GM21619 (cell line): ENCODE measurements around the gene RGS19.
"Not testable (repeated sequence)": the region's sequence is repeated elsewhere in the genome, so short reads cannot be mapped to it uniquely, and the experiment has no call there.

Experiments
- ATAC-seq: cut with Tn5 transposase; IDR thresholded peaks from one replicate; pipeline ENCODE4 v1.9.1; 2021; ENCODE audit not compliant: unreplicated experiment

Gene RGS19

GRCh38 chr20:64079273-64080012, at the start of gene RGS19:
Gene RGS19, minus strand, starts transcription at chr20:64079518. Its CDS starts 2,632 bp downstream, at chr20:64076886.
- peak; percentile 36 for ATAC-seq

GRCh38 chr20:64123517-64123916, 44.2 kb upstream of the RGS19 start:
- not testable (repeated sequence) for ATAC-seq

- ATAC-seq: not testable (repeated sequence)
Measured at GRCh38 chr20:64122927-64123326, 43.6 kb upstream of the RGS19 start.

- no peak for ATAC-seq
Measured at GRCh38 chr20:64121586-64121985, 42.3 kb upstream of the RGS19 start.

- no peak for ATAC-seq
Measured at GRCh38 chr20:64119681-64120341, 40.5 kb upstream of the RGS19 start.

GRCh38 chr20:64119301-64119680, 40.0 kb upstream of the RGS19 start:
- no peak for ATAC-seq

GRCh38 chr20:64117432-64117777, 38.1 kb upstream of the RGS19 start:
- not testable (repeated sequence) for ATAC-seq

- ATAC-seq: no peak
Measured at GRCh38 chr20:64116541-64117431, 37.5 kb upstream of the RGS19 start.

- ATAC-seq: no peak
Measured at GRCh38 chr20:64116016-64116415, 36.7 kb upstream of the RGS19 start.

GRCh38 chr20:64115171-64115911, 36.0 kb upstream of the RGS19 start:
- no peak for ATAC-seq

- no peak for ATAC-seq
Measured at GRCh38 chr20:64114356-64114971, 35.1 kb upstream of the RGS19 start.

GRCh38 chr20:64113796-64114355, 34.6 kb upstream of the RGS19 start:
- no peak for ATAC-seq

- no peak for ATAC-seq
Measured at GRCh38 chr20:64113444-64113775, 34.1 kb upstream of the RGS19 start.

- ATAC-seq: no peak
Measured at GRCh38 chr20:64112691-64113443, 33.5 kb upstream of the RGS19 start.

GRCh38 chr20:64111841-64112641, 32.7 kb upstream of the RGS19 start:
- ATAC-seq: no peak

GRCh38 chr20:64110411-64111068, 31.2 kb upstream of the RGS19 start:
- no peak for ATAC-seq

GRCh38 chr20:64109831-64110391, 30.6 kb upstream of the RGS19 start:
- ATAC-seq: no peak
